Astrocyte (in vitro differentiated cells and primary cell): ENCODE measurements around the gene RTF1. TPM values are rescaled to one million over a fixed set of nuclear protein-coding genes. Genes with fewer than 3 reads are reported as not detected.

Source experiments
- DNase-seq: peaks from one replicate; pipeline ENCODE4 v3.0.0-alpha.2; 2010; ENCODE audit warnings: low read depth
- FAIRE-seq: peaks from 2 replicates; lab custom pipeline; 2011; peaks lifted over from hg19 to GRCh38; lab: Jason Lieb, UNC
- H2AFZ ChIP-seq: 2 replicates; pipeline ENCODE4 v1.6.0; 2012; ENCODE audit warnings: low read depth, low read length, inconsistent platforms
- H3K27ac ChIP-seq: 2 replicates; pipeline ENCODE4 v1.5.1; 2011; ENCODE audit warnings: low read depth, low read length, inconsistent platforms
- H3K27me3 ChIP-seq: 2 replicates; pipeline ENCODE4 v1.6.0; 2011; ENCODE audit warnings: low read length, inconsistent platforms; ENCODE audit not compliant: insufficient read depth
- H3K36me3 ChIP-seq: 2 replicates; pipeline ENCODE4 v1.5.1; 2011; ENCODE audit warnings: low read length, inconsistent platforms; ENCODE audit not compliant: insufficient read depth
- H3K4me1 ChIP-seq: 2 replicates; pipeline ENCODE4 v1.5.1; 2011; ENCODE audit warnings: low read length, inconsistent platforms; ENCODE audit not compliant: insufficient read depth
- H3K4me2 ChIP-seq: 2 replicates; pipeline ENCODE4 v1.6.0; 2012; ENCODE audit warnings: low read length, inconsistent platforms
- H3K4me3 ChIP-seq: 2 replicates; pipeline ENCODE4 v1.5.1; 2011; ENCODE audit warnings: low read depth, mild to moderate bottlenecking, low read length, inconsistent platforms; ENCODE audit not compliant: insufficient read depth
- H3K79me2 ChIP-seq: 2 replicates; pipeline ENCODE4 v1.6.0; 2012; ENCODE audit warnings: mild to moderate bottlenecking, low read length, inconsistent platforms; ENCODE audit not compliant: insufficient read depth
- H3K9ac ChIP-seq: 2 replicates; pipeline ENCODE4 v1.6.0; 2012; ENCODE audit warnings: mild to moderate bottlenecking, low read length, inconsistent platforms
- H3K9me3 ChIP-seq: 2 replicates; pipeline ENCODE4 v1.5.1; 2012; ENCODE audit warnings: low read depth, mild to moderate bottlenecking, low read length, inconsistent platforms; ENCODE audit not compliant: insufficient read depth
- H4K20me1 ChIP-seq: 2 replicates; pipeline ENCODE4 v1.6.0; 2012; ENCODE audit warnings: low read length, inconsistent platforms; ENCODE audit not compliant: insufficient read depth
- H3K27ac Mint-ChIP-seq: one replicate; pipeline ENCODE4 v1.8.0; 2021; ENCODE audit warnings: mild to moderate bottlenecking, mixed read lengths; ENCODE audit not compliant: unreplicated experiment
- H3K27me3 Mint-ChIP-seq: one replicate; pipeline ENCODE4 v1.8.0; 2021; ENCODE audit warnings: low read depth, mixed read lengths; ENCODE audit not compliant: unreplicated experiment
- H3K36me3 Mint-ChIP-seq: one replicate; pipeline ENCODE4 v1.8.0; 2021; ENCODE audit warnings: low read depth, mixed read lengths; ENCODE audit not compliant: unreplicated experiment
- H3K4me1 Mint-ChIP-seq: one replicate; pipeline ENCODE4 v1.8.0; 2021; ENCODE audit warnings: low read depth, mixed read lengths; ENCODE audit not compliant: unreplicated experiment
- H3K4me3 Mint-ChIP-seq: one replicate; pipeline ENCODE4 v1.8.0; 2021; ENCODE audit warnings: mild to moderate bottlenecking, moderate library complexity, mixed read lengths; ENCODE audit not compliant: unreplicated experiment
- H3K9me3 Mint-ChIP-seq: one replicate; pipeline ENCODE4 v1.8.0; 2021; ENCODE audit warnings: mild to moderate bottlenecking, mixed read lengths; ENCODE audit not compliant: unreplicated experiment
- EZH2 ChIP-seq: IDR thresholded peaks from 2 replicates; pipeline ENCODE4 v1.6.1; 2012; ENCODE audit warnings: mild to moderate bottlenecking, low read length, inconsistent platforms; ENCODE audit not compliant: insufficient read depth
- total RNA-seq: library from RNA; stranded (reverse); gene quantifications from 2 replicates; pipeline ENCODE4 v1.2.1, GENCODE V29; 2021
- TF ChIP-seq, protein P1 (sequence below): IDR thresholded peaks from 2 replicates; pipeline ENCODE4 v1.5.1; 2011; ENCODE audit warnings: low read depth, mild to moderate bottlenecking, inconsistent platforms, low read length, moderate library complexity; ENCODE audit not compliant: insufficient read depth

The RTF1 gene
- total RNA-seq, 1 donor from 2014 or later: 42.0 TPM

DNA sequence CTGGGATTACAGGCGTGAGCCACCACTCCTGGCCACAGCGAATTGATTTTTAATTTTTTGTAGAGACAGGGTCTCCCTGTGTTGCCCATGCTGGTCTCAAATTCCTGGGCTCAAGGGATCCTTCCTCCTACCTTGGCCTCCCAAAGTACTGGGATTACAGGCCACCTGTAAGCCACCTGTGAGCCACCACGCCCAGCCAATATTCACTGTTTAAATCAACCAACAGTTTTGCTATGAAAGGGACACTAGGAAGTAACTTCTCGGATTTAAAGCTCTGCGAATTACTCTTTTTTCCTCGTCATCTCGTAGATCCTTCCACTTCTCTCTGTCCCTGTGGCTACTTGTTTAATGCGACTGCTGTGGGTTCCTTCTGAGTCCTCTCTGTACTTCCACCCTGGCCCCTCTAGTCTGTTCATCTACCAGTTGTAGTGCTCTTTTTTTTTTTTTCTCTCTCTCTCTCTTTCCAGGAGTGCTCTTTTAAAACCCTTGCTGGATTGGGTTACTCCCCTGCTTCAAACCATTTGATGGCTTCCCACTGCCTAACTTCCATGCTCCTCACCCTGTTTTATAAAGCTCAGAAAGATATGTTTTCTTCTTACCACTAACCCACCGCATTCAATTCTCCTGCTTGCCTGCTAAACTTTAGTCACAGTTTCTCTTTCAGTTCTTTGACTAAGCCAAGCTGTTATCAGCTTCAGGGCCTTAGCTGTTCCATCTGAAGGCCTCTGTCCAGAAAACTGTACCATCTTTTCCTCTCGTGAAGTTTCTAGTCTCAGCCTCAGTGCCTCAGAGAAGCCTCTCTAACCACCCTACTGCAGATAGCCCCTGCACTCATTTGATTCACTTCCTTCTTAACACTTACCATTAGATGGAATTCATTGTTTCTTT is 12.4 kb downstream of the RTF1 start:
- no peak overlapping the region for H3K4me3 Mint-ChIP-seq
- FAIRE-seq (no peak), DNase-seq (no peak)
- H3K9me3 Mint-ChIP-seq: peaks cover 2% of the 10 kb centered on the region
- Histone ChIP-seq H4K20me1 (peaks cover 54% of the 10 kb centered on the region), H3K27ac (no peak overlapping the region), H3K4me3 (no peak overlapping the region), H3K27me3 (no peaks in the 10 kb centered on the region), H3K36me3 (no peaks in the 10 kb centered on the region), H3K4me1 (no peaks in the 10 kb centered on the region), H3K79me2 (peaks cover 63% of the 10 kb centered on the region), H2AFZ (no peak overlapping the region), H3K9me3 (no peaks in the 10 kb centered on the region), H3K4me2 (no peak overlapping the region), H3K9ac (no peak overlapping the region)
- no peaks in the 10 kb centered on the region for H3K27me3 Mint-ChIP-seq
- TF ChIP-seq EZH2: no peak
- TF ChIP-seq, protein P1, sequence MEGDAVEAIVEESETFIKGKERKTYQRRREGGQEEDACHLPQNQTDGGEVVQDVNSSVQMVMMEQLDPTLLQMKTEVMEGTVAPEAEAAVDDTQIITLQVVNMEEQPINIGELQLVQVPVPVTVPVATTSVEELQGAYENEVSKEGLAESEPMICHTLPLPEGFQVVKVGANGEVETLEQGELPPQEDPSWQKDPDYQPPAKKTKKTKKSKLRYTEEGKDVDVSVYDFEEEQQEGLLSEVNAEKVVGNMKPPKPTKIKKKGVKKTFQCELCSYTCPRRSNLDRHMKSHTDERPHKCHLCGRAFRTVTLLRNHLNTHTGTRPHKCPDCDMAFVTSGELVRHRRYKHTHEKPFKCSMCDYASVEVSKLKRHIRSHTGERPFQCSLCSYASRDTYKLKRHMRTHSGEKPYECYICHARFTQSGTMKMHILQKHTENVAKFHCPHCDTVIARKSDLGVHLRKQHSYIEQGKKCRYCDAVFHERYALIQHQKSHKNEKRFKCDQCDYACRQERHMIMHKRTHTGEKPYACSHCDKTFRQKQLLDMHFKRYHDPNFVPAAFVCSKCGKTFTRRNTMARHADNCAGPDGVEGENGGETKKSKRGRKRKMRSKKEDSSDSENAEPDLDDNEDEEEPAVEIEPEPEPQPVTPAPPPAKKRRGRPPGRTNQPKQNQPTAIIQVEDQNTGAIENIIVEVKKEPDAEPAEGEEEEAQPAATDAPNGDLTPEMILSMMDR: no peak
- H3K4me1 Mint-ChIP-seq: peaks cover 7% of the 10 kb centered on the region
- H3K36me3 Mint-ChIP-seq: peaks cover 2% of the 10 kb centered on the region
- peak overlapping the region; percentile 75 for H3K27ac Mint-ChIP-seq

DNA sequence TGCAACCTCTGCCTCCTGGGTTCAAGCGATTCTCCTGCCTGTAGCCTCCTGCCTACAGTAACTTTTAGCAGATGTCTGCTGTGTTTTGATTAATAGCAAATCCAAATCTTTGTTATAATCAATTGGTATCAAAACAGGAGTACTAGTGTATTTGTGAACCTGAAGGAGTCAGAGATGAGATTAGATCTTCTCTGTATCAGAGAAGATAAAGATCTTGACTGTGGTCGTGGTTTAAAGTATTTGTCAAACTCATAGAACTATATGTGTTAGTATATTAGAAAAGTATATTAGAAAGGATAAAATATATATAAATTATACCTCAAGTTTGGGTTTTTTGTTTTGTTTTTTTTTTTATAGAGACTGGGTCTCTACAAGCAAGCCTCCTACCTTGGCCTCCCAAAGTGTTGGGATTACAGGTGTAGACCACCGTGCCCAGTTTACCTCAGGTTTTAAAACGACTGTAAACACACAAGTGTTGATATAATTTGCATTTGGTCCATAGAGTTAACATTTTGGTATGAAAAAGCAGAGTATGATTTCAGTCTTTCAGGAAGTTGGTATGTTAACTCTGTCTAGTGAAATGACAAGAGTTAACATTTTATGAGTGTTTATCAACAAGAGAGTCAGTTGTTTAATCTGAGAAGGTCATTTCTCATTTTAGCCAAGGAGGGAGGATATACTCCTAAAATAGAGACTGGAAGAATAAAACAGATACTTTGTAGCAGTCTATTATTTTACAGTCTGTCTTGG is 18.3 kb downstream of the RTF1 start:
- no peak for TF ChIP-seq EZH2
- TF ChIP-seq, protein P1: no peak
- H3K9me3 Mint-ChIP-seq: peaks cover 3% of the 10 kb centered on the region

More for the DNA sequence above, 18.3 kb downstream of the RTF1 start:
- no peak for FAIRE-seq
- no peak overlapping the region for H3K4me3 ChIP-seq
- no peak overlapping the region for H3K27ac ChIP-seq
- no peak overlapping the region for H3K4me3 Mint-ChIP-seq
- peaks cover 6% of the 10 kb centered on the region for H3K4me1 ChIP-seq
- no peak for DNase-seq
- H3K9me3 ChIP-seq: no peaks in the 10 kb centered on the region
- peaks cover 46% of the 10 kb centered on the region for H3K79me2 ChIP-seq
- H3K27me3 Mint-ChIP-seq: no peaks in the 10 kb centered on the region
- H3K4me2 ChIP-seq: no peak overlapping the region
- no peak overlapping the region for H2AFZ ChIP-seq
- no peak overlapping the region for H3K9ac ChIP-seq
- H3K4me1 Mint-ChIP-seq: peaks cover 12% of the 10 kb centered on the region
- H3K36me3 Mint-ChIP-seq: peaks cover 4% of the 10 kb centered on the region
- H4K20me1 ChIP-seq: peaks cover 36% of the 10 kb centered on the region
- no peak overlapping the region for H3K27ac Mint-ChIP-seq
- peaks cover 2% of the 10 kb centered on the region for H3K36me3 ChIP-seq
- H3K27me3 ChIP-seq: no peaks in the 10 kb centered on the region
